AG04450 (cell line): ENCODE results near the gene CHRM5. TPM values are rescaled to one million over a fixed set of nuclear protein-coding genes. Genes with fewer than 3 reads are reported as not detected.

Experiments used
- CTCF ChIA-PET: fragments of 300-600, 350-600 bp; formaldehyde crosslinking; extraction: SDS; loops from one replicate; lab custom pipeline; 2022; ENCODE audit warnings: antibody characterized with exemption, inconsistent platforms; lab: Charles Lee
- POLR2A ChIA-PET: fragments of 350-600 bp; formaldehyde crosslinking; extraction: SDS; loops from one replicate; lab custom pipeline; 2021; ENCODE audit warnings: antibody characterized with exemption, inconsistent platforms; lab: Yijun Ruan, JAX
- DNase-seq: peaks from one replicate; pipeline ENCODE4 v3.0.0-alpha.2; 2011; ENCODE audit warnings: low read depth, low spot score
- H3K27ac ChIP-seq: one replicate; pipeline ENCODE4 v1.5.1; 2012; ENCODE audit warnings: low read depth, low read length, control low read depth
- H3K27me3 ChIP-seq: one replicate; pipeline ENCODE4 v1.6.0; 2012; ENCODE audit warnings: low read length; ENCODE audit not compliant: control insufficient read depth, insufficient read depth
- H3K4me3 ChIP-seq: 2 replicates; pipeline ENCODE4 v1.5.1; 2011; ENCODE audit warnings: mild to moderate bottlenecking, low read depth, low read length, control low read depth
- H3K9me3 ChIP-seq: 2 replicates; pipeline ENCODE4 v1.5.1; 2012; ENCODE audit warnings: low read length; ENCODE audit not compliant: control insufficient read depth, insufficient read depth
- polyA plus RNA-seq: library from polyadenylated mRNA; depleted of rRNA; stranded (reverse); fragments of >200 nt; gene quantifications from 2 replicates; pipeline ENCODE4 v1.2.3, GENCODE V29; 2011
- TF ChIP-seq, protein P1 (sequence below): IDR thresholded peaks from 2 replicates; pipeline ENCODE4 v1.5.1; 2011; ENCODE audit warnings: low read depth, low read length, control low read depth, inconsistent platforms

The CHRM5 gene
- polyA plus RNA-seq, 1 experiment = 0.02 TPM

- TF ChIP-seq, protein P1, sequence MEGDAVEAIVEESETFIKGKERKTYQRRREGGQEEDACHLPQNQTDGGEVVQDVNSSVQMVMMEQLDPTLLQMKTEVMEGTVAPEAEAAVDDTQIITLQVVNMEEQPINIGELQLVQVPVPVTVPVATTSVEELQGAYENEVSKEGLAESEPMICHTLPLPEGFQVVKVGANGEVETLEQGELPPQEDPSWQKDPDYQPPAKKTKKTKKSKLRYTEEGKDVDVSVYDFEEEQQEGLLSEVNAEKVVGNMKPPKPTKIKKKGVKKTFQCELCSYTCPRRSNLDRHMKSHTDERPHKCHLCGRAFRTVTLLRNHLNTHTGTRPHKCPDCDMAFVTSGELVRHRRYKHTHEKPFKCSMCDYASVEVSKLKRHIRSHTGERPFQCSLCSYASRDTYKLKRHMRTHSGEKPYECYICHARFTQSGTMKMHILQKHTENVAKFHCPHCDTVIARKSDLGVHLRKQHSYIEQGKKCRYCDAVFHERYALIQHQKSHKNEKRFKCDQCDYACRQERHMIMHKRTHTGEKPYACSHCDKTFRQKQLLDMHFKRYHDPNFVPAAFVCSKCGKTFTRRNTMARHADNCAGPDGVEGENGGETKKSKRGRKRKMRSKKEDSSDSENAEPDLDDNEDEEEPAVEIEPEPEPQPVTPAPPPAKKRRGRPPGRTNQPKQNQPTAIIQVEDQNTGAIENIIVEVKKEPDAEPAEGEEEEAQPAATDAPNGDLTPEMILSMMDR = no peak
- no peak for DNase-seq
- no peak overlapping the region for H3K4me3 ChIP-seq
- CTCF ChIA-PET = no interaction called here
- H3K27ac ChIP-seq = no peak overlapping the region
- POLR2A ChIA-PET = no interaction called here
- H3K9me3 ChIP-seq = no peaks in the 10 kb centered on the region
- no peaks in the 10 kb centered on the region for H3K27me3 ChIP-seq
These were observed 33.4 kb upstream of the CHRM5 start for GRCh38 chr15:33934921-33935320.

DNA sequence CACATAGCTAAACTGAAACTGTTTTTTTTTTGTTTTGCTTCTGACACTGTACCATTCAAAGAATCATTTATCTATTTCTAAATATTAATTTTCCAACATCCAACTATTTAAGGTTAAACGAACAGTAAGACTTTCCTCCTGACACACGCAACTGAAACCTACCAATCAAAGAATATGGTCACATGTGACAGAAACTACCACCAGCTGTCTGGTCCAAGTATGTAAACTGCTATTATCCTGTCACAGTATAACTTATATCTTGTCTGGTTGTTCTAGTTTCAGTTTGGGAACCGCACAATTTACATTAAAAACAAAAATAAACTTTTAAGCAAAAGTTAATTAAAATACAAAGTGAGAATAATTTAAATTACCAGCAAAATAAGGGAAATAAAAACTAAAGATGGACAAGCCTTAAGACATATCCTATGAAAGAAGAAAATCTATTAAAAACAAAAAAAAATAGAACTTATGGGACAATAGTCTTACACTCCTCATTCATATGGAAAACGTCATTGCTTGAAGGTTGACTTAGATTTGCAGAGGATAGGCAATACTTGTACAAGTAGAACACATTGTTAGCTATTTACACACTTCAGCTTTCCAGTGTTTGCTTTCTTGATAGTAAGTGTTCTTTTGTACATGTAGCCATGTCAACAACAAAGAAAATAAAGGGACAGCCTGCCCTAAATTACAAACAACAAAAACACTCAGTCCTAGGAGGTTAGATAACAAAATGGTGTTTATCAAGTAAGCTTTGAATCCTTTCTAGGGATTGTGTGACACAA lies 26.8 kb upstream of the CHRM5 start:
- Histone ChIP-seq H3K4me3 (no peak overlapping the region), H3K27me3 (no peaks in the 10 kb centered on the region), H3K27ac (no peak overlapping the region), H3K9me3 (no peaks in the 10 kb centered on the region)
- TF ChIP-seq, protein P1 = no peak
- CTCF ChIA-PET = interaction anchor here (0.7 to 1.3 kb wide), 3 partner anchors 23 to 204 kb away, joined by 3 to 5 read pairs (median 3); partner anchors contain the start of gene AVEN
- POLR2A ChIA-PET = no interaction called here
- no peak for DNase-seq

GRCh38 chr15:33946152-33946551 lies 22.1 kb upstream of the CHRM5 start:
- no peak overlapping the region for H3K27ac ChIP-seq
- ChIA-PET CTCF (interaction anchor here (1.6 kb wide), 1 partner anchor 18 kb away, joined by 3 read pairs; no protein-coding TSS in a partner anchor), POLR2A (no interaction called here)
- H3K27me3 ChIP-seq = no peaks in the 10 kb centered on the region
- no peak for DNase-seq
- H3K4me3 ChIP-seq = no peak overlapping the region
- no peaks in the 10 kb centered on the region for H3K9me3 ChIP-seq
- TF ChIP-seq, protein P1 = no peak

- TF ChIP-seq, protein P1 = no peak
- POLR2A ChIA-PET = no interaction called here
- no peaks in the 10 kb centered on the region for H3K27me3 ChIP-seq
- no peak overlapping the region for H3K4me3 ChIP-seq
- DNase-seq = no peak
- H3K27ac ChIP-seq = no peak overlapping the region
- H3K9me3 ChIP-seq = no peaks in the 10 kb centered on the region
- CTCF ChIA-PET = no interaction called here
These were observed 12.4 kb upstream of the CHRM5 start for GRCh38 chr15:33955945-33956344.

GRCh38 chr15:33956397-33956796 lies 11.9 kb upstream of the CHRM5 start:
- no peak for DNase-seq
- POLR2A ChIA-PET = no interaction called here
- TF ChIP-seq, protein P1 = no peak
- CTCF ChIA-PET = interaction anchor here (0.8 kb wide), 1 partner anchor 219 kb away, joined by 5 read pairs; no protein-coding TSS in a partner anchor
- Histone ChIP-seq H3K27me3 (no peaks in the 10 kb centered on the region), H3K9me3 (no peaks in the 10 kb centered on the region), H3K27ac (no peak overlapping the region), H3K4me3 (no peak overlapping the region)
